Heart left ventricle (tissue), 16 donors: Measurements from ENCODE around the gene SARNP. TPM values are rescaled to one million over a fixed set of nuclear protein-coding genes. Genes with fewer than 3 reads are reported as not detected.

Experiments used
- ATAC-seq, 4 donors: fragments of 200-7000 bp; cut with Tn5 transposase; one replicate each; pipeline ENCODE4 v1.9.1; 2020 to 2022; ENCODE audit warnings: moderate library complexity in 4 of 4, mild to moderate bottlenecking in 3 of 4, moderate number of reproducible peaks in 1 of 4
- DNase-seq, 5 donors: peaks; one replicate each; pipeline ENCODE4 v3.0.0-alpha.2; 2020
- H3K27ac ChIP-seq, 12 donors: fragments of 200-600 bp; sonication (generic) in 4 of 12; one replicate each; pipeline versions ENCODE4 v1.5.0 to v1.8.0; 2016 to 2022; ENCODE audit warnings: mild to moderate bottlenecking in 2 of 12
- H3K27me3 ChIP-seq, 9 donors: fragments of 200-600 bp; sonication (generic) in 2 of 9; one replicate each; pipeline versions ENCODE4 v1.5.1 to v1.8.0; 2016 to 2022; ENCODE audit warnings: mild to moderate bottlenecking in 3 of 9
- H3K36me3 ChIP-seq, 9 donors: fragments of 200-600 bp; sonication (generic) in 2 of 9; one replicate each; pipeline versions ENCODE4 v1.5.0 to v1.8.0; 2018 to 2022; ENCODE audit warnings: mild to moderate bottlenecking in 2 of 9
- H3K4me1 ChIP-seq, 12 donors: fragments of 200-600 bp; sonication (generic) in 4 of 12; one replicate each; pipeline versions ENCODE4 v1.5.0 to v1.8.0; 2016 to 2022; ENCODE audit warnings: mild to moderate bottlenecking in 3 of 12
- H3K4me3 ChIP-seq, 12 donors: fragments of 200-600 bp; sonication (generic) in 4 of 12; one replicate each; pipeline versions ENCODE4 v1.5.0 to v1.8.0; 2017 to 2022; ENCODE audit warnings: mild to moderate bottlenecking in 9 of 12, moderate library complexity in 4 of 12
- H3K9me3 ChIP-seq, 12 donors: fragments of 200-600 bp; sonication (generic) in 4 of 12; one replicate each; pipeline versions ENCODE4 v1.5.0 to v1.8.0; 2016 to 2022; ENCODE audit warnings: mild to moderate bottlenecking in 1 of 12
- POLR2A ChIP-seq, 2 donors: fragments of 450-650 bp; IDR thresholded peaks; one replicate each; pipeline ENCODE4 v1.6.1; 2017; ENCODE audit warnings: antibody characterized with exemption in 2 of 2, mild to moderate bottlenecking in 2 of 2, moderate library complexity in 2 of 2
- WGBS, 4 donors: extraction: QIAGEN DNeasy Blood & Tissue Kit in 2 of 4; methylation state at CpG; one replicate each; pipeline versions ENCODE4 v1.1.5 to v1.1.7; 2013 to 2018; 5-methylcytosine and 5-hydroxymethylcytosine counted together
- intact Hi-C, 10 donors: fragments of 100-400 bp; cut with DNase I; formaldehyde crosslinking; loops; one replicate each; pipeline versions ENCODE4 v1.11.1 to v1.14.2; 2022
- polyA plus RNA-seq, 2 donors: library from polyadenylated mRNA; stranded (reverse); fragments of 200-250 nt; gene quantifications; one replicate each; pipeline ENCODE4 v1.2.3, GENCODE V29; 2013
- total RNA-seq, 9 donors: library from RNA; depleted of rRNA in 2 of 9; stranded (reverse); fragments of >200 nt in 2 of 9; fragmentation: NEBNext Ultra II Directional in 3 of 9; extraction: Animal tissue kit (Norgen Biotek cat#: 25700) in 3 of 9; gene quantifications; one replicate each; pipeline versions ENCODE4 v1.1.0 to v1.2.4, GENCODE V29; 2016 to 2023
- TF ChIP-seq, protein P1 (sequence below), 12 donors: fragments of 200-600 bp; sonication (generic) in 4 of 12; IDR thresholded peaks; one replicate each; pipeline versions ENCODE4 v1.5.0 to v1.8.0; 2018 to 2022; ENCODE audit warnings: antibody characterized with exemption in 12 of 12, mild to moderate bottlenecking in 5 of 12
- donor health status: ischemic (EF 13 %, LVEDD 7.1; RV severe dilation, severe dysfunction).
- donor health status: healthy with polysubstance abuse.
- donor health status: DM: no; HTN: yes; CAD: no.
- donor health status: DM: no; HTN: no; CAD: no.
- donor health status: ischemic (EF 25% LVEDD 6.9; RV normal size, moderate dysfunction).
- donor health status: ischemic (EF 25% LVEDD 5.7; RV mildly dilated, moderate dysfunction).
- donor health status: healthy.
- donor health status: DM: yes; HTN: yes; CAD: no.
- donor health status: ischemic (EF 35%, LVEDD 5.7; RV mildly dilated, moderate dysfunction).
- donor health status: nonischemic (EF 11% LVEDD 7.7; RV severe dilation, severe dysfunction).
- donor health status: DM: yes; HTN: yes; CAD: no.
- donor health status: PGD.
- donor health status: ischemic (EF 29% LVEDD 5.4; RV normal size, mild dysfunction).
- donor health status: nonischemic (EF 23%, LVEDD 6.1; RV moderate dilation, normal function).

SARNP gene
- total and polyA plus RNA-seq, 11 donors: 47.2 to 138 (median 55.9) TPM

DNA sequence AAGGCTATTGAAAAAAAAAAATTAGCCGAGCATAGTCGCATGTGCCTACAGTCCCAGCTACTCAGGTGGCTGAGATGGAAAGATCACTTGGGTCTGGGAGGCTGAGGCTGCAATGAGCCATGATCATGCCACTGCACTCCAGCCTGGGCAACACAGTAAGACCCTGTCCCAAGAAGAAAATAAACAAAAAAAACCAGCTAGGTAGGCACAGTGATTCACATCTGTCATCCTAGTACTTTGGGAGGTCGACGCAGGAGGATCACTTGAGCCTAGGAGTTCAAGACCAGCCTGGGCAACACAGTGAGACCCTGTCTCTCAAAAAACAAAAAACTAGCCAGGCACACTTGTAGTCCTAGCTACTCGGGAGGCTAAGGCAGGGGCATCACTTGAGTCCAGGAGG lies 8.2 kb downstream of the SARNP start:
- TF ChIP-seq, protein P1, sequence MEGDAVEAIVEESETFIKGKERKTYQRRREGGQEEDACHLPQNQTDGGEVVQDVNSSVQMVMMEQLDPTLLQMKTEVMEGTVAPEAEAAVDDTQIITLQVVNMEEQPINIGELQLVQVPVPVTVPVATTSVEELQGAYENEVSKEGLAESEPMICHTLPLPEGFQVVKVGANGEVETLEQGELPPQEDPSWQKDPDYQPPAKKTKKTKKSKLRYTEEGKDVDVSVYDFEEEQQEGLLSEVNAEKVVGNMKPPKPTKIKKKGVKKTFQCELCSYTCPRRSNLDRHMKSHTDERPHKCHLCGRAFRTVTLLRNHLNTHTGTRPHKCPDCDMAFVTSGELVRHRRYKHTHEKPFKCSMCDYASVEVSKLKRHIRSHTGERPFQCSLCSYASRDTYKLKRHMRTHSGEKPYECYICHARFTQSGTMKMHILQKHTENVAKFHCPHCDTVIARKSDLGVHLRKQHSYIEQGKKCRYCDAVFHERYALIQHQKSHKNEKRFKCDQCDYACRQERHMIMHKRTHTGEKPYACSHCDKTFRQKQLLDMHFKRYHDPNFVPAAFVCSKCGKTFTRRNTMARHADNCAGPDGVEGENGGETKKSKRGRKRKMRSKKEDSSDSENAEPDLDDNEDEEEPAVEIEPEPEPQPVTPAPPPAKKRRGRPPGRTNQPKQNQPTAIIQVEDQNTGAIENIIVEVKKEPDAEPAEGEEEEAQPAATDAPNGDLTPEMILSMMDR (IDR thresholded peaks at IDR 0.05): no peak
- TF ChIP-seq POLR2A (IDR thresholded peaks at IDR 0.05): no peak
- no peaks in the 10 kb centered on the region for H3K27me3 ChIP-seq
- H3K36me3 ChIP-seq: peaks cover 0 to 79% (median 37%) of the 10 kb centered on the region in 9 donors
- H3K9me3 ChIP-seq: no peaks in the 10 kb centered on the region
- H3K4me3 ChIP-seq: no peak overlapping the region
- 75 to 80% (median 79%) methylated on average over 5 of the region's 5 CpGs for WGBS, 4 donors
- intact Hi-C loops: loop anchor here in 1 of 10 donors (5.0 kb wide), 1 partner anchor 57 kb away; no protein-coding TSS in a partner anchor
- ATAC-seq (no peak), DNase-seq (no peak)
- no peak overlapping the region for H3K27ac ChIP-seq
- peaks cover 0 to 31% (median 13%) of the 10 kb centered on the region in 12 donors for H3K4me1 ChIP-seq

GRCh38 chr12:55806982-55807381 lies 10.5 kb downstream of the SARNP start:
- no peak for TF ChIP-seq POLR2A (IDR thresholded peaks at IDR 0.05)
- TF ChIP-seq, protein P1 (IDR thresholded peaks at IDR 0.05): no peak
- 94 to 96% (median 95%) methylated on average over 8 of the region's 8 CpGs for WGBS, 4 donors
- H3K36me3 ChIP-seq: peaks cover 0 to 78% (median 48%) of the 10 kb centered on the region in 9 donors
- no peaks in the 10 kb centered on the region for H3K9me3 ChIP-seq
- no peak overlapping the region for H3K27ac ChIP-seq
- ATAC-seq (no peak), DNase-seq (no peak)
- no peaks in the 10 kb centered on the region for H3K27me3 ChIP-seq
- H3K4me1 ChIP-seq: peaks cover 0 to 17% (median 5%) of the 10 kb centered on the region in 12 donors
- intact Hi-C loops: loop anchor here in 1 of 10 donors (5.0 kb wide), 1 partner anchor 55 kb away; no protein-coding TSS in a partner anchor
- H3K4me3 ChIP-seq: no peak overlapping the region

- 67 to 83% (median 75%) methylated on average over 4 of the region's 4 CpGs for WGBS, 4 donors
- Histone ChIP-seq H3K4me1 (peaks cover 0 to 7% (median 0%) of the 10 kb centered on the region in 12 donors), H3K27me3 (no peaks in the 10 kb centered on the region), H3K36me3 (peaks cover 5 to 100% (median 95%) of the 10 kb centered on the region in 9 donors), H3K27ac (no peak overlapping the region), H3K9me3 (no peaks in the 10 kb centered on the region), H3K4me3 (no peak overlapping the region)
- intact Hi-C loops: loop anchor here in 9 of 10 donors (2.0 to 5.0 kb wide), 3 partner anchors 55 to 60 kb away; partner anchors contain the start of gene GDF11 (in 1 of the 9)
- DNase-seq (no peak), ATAC-seq (no peak)
- TF ChIP-seq POLR2A (IDR thresholded peaks at IDR 0.05): no peak
These were observed 20.0 kb downstream of the SARNP start for GRCh38 chr12:55797550-55797949.

GRCh38 chr12:55797068-55797467 lies 20.5 kb downstream of the SARNP start:
- Histone ChIP-seq H3K27me3 (no peaks in the 10 kb centered on the region), H3K27ac (no peak overlapping the region), H3K9me3 (no peaks in the 10 kb centered on the region), H3K36me3 (peaks cover 5 to 100% (median 95%) of the 10 kb centered on the region in 9 donors), H3K4me1 (peaks cover 0 to 7% (median 0%) of the 10 kb centered on the region in 12 donors), H3K4me3 (no peak overlapping the region)
- ATAC-seq (peak in 2 of 4 donors; percentile 52 to 60), DNase-seq (peak in 1 of 5 donors; percentile 18)
- no peak for TF ChIP-seq POLR2A (IDR thresholded peaks at IDR 0.05)
- TF ChIP-seq, protein P1 (IDR thresholded peaks at IDR 0.05): peak in 11 of 12 donors; percentile 29 to 65 (median 47)
- 43 to 48% (median 47%) methylated on average over 5 of the region's 5 CpGs for WGBS, 4 donors
- intact Hi-C loops: loop anchor here in 9 of 10 donors (2.0 to 5.0 kb wide), 3 partner anchors 55 to 60 kb away; partner anchors contain the start of gene GDF11 (in 1 of the 9)
